ENCODE data around the gene LRRC9. TPM values are rescaled to one million over a fixed set of nuclear protein-coding genes. Genes with fewer than 3 reads are reported as not detected.
A peak's percentile ranks its signal among the peaks of the same experiment; 100 is the strongest.
"Not testable (repeated sequence)": the region's sequence is repeated elsewhere in the genome, so short reads cannot be mapped to it uniquely, and the experiment has no call there.

LRRC9 gene
- total RNA-seq, 1 donor from 2014 or later, result 0.05 TPM

DNA sequence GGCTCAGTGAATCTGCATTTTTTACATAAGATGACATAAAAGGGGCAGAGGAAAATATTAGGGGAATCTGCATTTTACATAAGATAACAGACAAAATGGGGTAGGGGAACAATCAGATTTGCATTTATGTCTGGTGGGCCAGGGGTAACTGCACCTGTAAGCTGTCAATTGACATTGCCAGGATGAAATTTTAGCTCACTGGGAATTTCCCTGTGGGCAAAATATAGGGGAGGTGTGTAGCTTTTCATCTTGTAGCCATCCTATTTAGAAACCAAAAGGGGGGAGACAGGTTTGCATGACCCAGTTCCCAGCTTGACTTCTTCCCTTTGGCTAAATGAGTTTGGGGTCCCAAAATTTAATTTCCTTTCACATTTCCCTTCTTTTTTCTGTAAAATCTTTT, 175.3 kb downstream of the LRRC9 start:
- DNase-seq (no peak), ATAC-seq (no peak)
- intact Hi-C loops (cut with micrococcal nuclease), result no loop called here

DNA sequence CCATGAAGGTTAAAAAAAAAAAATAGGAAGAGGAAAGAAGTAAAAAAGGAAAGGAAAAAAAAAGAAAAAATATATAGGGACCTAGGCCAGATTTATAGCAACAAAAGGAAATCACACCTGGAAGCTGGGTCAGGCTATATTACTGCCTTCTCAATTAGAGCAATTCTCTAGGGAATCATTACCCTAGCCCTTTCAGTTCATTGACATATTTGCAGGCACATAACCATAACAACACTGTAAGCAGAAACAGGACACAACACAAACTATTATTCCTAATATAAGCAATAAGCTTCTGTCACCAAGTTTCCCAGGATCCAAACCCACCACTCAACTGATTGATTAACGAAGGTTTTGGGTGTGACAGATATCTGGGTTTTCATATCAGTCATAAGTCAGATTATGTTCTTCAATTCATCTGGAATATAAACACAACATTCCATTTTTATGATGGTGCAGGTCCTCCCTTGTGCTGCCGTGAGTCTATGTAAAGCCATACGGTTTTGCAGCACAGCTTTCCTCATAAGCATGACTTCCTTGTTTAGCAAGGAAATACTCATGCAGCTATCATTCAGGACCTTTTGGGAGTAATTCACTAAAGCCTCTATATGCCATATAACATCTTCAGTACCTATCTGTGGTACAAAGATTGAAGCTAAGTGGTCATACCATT, 176.0 kb downstream of the LRRC9 start:
- no peak for ATAC-seq
- DNase-seq, result no peak
- intact Hi-C loops (cut with micrococcal nuclease), result no loop called here

DNA sequence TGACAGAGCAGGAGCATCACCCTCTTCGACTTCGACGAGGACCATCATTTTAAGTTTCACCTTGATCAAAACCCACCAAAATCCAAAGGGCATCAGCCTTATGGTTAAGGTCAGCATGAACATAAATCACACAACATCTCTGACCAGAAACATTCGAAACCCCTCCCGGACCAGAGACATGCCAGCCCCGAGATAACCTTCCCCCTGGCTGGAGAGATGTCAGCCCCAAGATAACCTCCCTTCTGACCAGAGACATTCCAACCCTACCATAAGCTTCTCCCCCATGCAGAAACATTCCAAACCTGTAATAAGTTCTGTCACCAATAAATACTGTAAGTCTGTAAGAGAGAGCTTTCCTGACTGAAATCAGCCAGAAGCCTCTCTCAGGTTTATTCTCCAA, 178.0 kb downstream of the LRRC9 start:
- no peak for ATAC-seq
- intact Hi-C loops (cut with micrococcal nuclease), result no loop called here
- no peak for DNase-seq

DNA sequence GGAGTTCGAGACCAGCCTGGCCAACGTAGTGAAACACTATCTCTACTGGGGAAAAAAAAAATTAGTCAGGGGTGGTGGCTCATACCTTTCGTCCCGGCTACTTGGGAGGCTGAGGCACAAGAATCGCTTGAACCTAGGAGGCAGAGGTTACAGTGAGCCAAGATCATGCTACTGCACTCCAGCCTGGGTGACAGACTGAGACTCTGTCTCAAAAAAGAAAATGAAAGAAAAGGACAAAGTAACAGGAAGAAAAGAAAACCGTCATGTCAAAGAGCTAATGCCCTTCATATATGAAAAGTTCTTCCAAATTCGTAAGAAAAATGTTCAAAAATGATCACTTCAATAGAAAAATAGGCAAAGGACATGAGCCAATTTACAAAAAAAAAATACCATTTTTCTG, 179.9 kb downstream of the LRRC9 start:
- DNase-seq; ATAC-seq; intact Hi-C loops (cut with micrococcal nuclease): not testable (repeated sequence)

DNA sequence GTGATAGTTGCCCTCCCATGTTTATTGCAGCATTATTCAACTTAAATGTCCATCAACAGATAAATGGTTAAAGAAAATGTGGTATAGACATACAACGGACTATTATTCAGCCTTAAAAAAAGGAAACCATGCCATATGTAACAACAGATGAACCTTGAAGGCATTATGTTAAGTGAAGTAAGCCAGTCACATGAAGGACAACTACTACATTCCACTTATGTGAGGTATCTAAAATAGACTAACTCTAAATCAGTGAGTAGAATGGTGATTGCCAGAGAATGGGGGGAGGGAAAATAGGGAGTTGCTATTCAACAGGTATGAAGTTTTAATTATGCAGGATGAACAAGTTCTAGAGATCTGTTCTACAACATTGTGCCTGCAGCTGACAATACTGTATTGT, 181.8 kb downstream of the LRRC9 start:
- ATAC-seq, result peak; percentile 70
- intact Hi-C loops (cut with micrococcal nuclease), result no loop called here

DNA sequence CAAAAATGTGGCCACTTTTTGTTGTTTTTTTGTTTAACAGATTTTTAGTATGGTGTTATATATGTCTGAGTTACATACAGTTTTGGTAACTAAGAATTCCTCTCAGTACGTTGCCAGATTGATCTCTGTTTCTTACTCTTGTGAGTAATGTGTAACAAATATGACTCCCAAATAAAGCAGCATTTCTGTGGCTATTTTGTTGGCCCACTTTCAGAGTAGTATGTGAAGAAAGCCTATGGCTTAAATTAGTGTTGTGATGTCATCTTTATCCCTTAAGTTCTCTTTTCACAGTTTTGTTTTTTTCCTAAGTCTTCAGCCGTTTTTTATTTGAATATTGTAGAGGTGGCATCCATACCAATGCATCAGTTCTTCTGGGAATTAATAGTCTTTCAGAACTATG, 182.4 kb downstream of the LRRC9 start:
- no peak for ATAC-seq
- no peak for DNase-seq

More for the DNA sequence above, 181.8 kb downstream of the LRRC9 start:
- no peak for DNase-seq

DNA sequence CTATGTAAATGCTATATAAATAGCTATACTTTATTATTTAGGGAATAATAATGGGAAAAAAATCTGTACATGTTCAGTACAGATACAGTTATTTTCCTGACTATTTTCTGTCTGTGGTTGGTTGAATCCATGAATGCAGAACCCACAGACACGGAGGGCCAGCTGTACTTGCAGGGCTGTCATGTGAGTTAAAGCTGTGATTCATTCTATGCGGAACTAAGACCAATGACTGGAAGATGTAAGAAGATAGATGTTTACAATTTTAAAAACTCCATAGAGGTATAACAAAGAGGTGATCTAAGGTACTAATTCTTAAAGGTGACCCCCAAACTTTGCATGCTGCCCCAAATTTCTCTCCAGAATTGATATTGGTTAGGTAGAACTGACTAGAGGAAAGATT, 186.4 kb downstream of the LRRC9 start:
- DNase-seq (no peak), ATAC-seq (peak; percentile 66)
- intact Hi-C loops (cut with micrococcal nuclease), result no loop called here

More for the DNA sequence above, 182.4 kb downstream of the LRRC9 start:
- intact Hi-C loops (cut with micrococcal nuclease), result no loop called here

DNA sequence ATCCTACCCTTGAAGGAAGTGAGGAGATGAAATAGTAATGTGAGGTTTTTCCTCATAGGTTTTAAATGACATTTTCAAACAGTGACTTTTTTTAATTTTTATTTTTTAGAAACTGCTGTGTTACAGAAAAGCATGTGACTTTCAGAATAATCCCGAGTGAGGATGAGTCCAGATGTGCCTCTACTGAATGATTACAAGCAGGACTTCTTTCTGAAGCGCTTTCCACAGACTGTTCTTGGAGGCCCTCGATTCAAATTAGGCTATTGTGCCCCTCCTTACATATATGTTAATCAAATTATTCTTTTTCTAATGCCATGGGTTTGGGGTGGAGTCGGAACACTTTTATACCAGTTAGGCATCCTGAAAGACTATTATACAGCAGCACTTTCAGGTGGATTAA, 187.5 kb downstream of the LRRC9 start:
- no peak for ATAC-seq
- no peak for DNase-seq
- intact Hi-C loops (cut with micrococcal nuclease), result no loop called here

DNA sequence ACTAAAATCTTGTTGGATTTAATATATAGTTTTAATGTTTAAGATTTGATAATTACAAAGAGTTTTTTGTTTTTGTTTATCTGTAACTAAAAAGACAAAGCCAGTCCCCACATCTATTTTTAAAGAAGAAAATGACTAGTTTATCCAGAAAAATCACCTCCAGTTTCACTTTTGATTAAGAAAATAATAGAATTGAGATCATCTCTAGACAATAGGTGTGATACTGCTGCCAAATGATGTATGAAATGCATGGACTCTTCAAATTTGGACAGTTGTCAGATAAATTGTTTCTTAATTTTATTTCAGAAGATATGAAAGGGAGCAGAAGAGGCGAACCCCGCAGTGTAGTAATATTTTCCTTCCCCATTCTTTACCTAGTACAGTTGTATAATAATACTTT, 191.8 kb downstream of the LRRC9 start:
- no peak for ATAC-seq
- no peak for DNase-seq
- intact Hi-C loops (cut with micrococcal nuclease), result no loop called here

Other genes starting within 250 kb of the LRRC9 start
- 1.2 TPM for gene RTN1, start 49.4 kb upstream of the LRRC9 start, total RNA-seq
- 23.2 TPM for gene PCNX4, start 171.8 kb downstream of the LRRC9 start, total RNA-seq
- gene DHRS7, start 245.3 kb downstream of the LRRC9 start, total RNA-seq, result 34.2 TPM